ENCODE data around the gene GLIS1.

DNA sequence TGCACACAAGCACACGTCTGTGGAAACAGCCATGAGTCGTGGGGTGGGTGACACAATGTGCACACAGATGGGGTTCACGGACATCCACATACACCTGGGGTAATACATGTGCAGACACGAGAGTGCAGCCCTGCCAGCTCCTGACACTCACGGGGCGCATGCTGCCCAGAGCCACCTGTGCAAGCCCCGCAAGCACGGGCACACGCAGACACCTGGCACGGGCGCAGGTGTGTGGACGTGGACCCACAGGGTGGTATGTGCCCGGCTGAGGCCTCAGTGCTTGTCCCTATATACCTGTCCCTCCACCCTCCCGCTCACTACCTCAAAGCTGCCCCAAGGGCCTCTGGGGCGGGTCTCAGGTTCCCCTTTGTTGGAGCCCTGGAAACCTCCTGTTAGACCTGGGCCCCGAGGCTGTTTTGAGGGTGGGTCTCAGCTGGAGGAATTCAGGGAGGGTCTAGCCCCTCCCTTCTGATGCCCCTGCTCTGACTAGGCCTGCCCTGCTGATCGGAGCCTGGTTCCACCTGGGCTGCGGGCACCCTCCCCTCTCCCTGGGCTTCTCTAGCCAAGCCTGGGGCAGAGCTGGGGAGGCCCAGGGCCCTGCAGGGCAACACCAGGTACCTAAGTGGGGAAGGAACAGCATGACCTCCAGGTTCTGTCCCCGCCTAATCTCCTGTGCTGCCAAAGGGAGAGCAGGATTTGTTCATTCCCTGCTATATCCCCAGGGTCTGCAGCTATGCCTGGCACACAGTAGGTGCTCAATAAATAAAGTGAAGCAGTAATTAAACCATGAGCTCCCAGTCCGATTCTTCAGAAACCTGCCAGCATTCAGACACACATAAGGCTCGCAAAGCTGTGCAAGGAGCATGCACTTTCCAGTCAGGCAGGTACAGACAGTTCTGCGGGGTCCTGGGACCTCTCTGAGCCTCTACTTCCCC lies 230.6 kb downstream of the GLIS1 start:
- TF ChIP-seq, protein P1, sequence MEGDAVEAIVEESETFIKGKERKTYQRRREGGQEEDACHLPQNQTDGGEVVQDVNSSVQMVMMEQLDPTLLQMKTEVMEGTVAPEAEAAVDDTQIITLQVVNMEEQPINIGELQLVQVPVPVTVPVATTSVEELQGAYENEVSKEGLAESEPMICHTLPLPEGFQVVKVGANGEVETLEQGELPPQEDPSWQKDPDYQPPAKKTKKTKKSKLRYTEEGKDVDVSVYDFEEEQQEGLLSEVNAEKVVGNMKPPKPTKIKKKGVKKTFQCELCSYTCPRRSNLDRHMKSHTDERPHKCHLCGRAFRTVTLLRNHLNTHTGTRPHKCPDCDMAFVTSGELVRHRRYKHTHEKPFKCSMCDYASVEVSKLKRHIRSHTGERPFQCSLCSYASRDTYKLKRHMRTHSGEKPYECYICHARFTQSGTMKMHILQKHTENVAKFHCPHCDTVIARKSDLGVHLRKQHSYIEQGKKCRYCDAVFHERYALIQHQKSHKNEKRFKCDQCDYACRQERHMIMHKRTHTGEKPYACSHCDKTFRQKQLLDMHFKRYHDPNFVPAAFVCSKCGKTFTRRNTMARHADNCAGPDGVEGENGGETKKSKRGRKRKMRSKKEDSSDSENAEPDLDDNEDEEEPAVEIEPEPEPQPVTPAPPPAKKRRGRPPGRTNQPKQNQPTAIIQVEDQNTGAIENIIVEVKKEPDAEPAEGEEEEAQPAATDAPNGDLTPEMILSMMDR (IDR thresholded peaks at IDR 0.05), result no peak
- no peak for TF ChIP-seq POLR2A (IDR thresholded peaks at IDR 0.05)
- TF ChIP-seq EP300 (IDR thresholded peaks at IDR 0.05), result no peak
